ENCODE results near the gene ZMYND8.
"Not testable (repeated sequence)": the region's sequence is repeated elsewhere in the genome, so short reads cannot be mapped to it uniquely, and the experiment has no call there.

Gene ZMYND8

GRCh38 chr20:47202733-47203667 lies 153.5 kb downstream of the ZMYND8 start:
- no peak for DNase-seq (ENCODE audit: low spot score)

- DNase-seq (ENCODE audit: low spot score) = no peak
These were observed 155.3 kb downstream of the ZMYND8 start for GRCh38 chr20:47201074-47201730.

GRCh38 chr20:47198996-47199552 lies 157.4 kb downstream of the ZMYND8 start:
- no peak for DNase-seq (ENCODE audit: low spot score)

GRCh38 chr20:47198254-47198671 lies 158.2 kb downstream of the ZMYND8 start:
- peak; percentile 56 for DNase-seq (ENCODE audit: low spot score)

- DNase-seq (ENCODE audit: low spot score) = peak; percentile 75
These were observed 160.1 kb downstream of the ZMYND8 start for GRCh38 chr20:47196091-47197081.

- DNase-seq (ENCODE audit: low spot score) = no peak
These were observed 160.9 kb downstream of the ZMYND8 start for GRCh38 chr20:47195573-47195972.

GRCh38 chr20:47191956-47192355 lies 164.5 kb downstream of the ZMYND8 start:
- no peak for DNase-seq (ENCODE audit: low spot score)

- DNase-seq (ENCODE audit: low spot score) = peak; percentile 84
These were observed 165.3 kb downstream of the ZMYND8 start for GRCh38 chr20:47191074-47191673.

- DNase-seq (ENCODE audit: low spot score) = no peak
These were observed 167.4 kb downstream of the ZMYND8 start for GRCh38 chr20:47189060-47189459.

GRCh38 chr20:47188540-47188939 lies 168.0 kb downstream of the ZMYND8 start:
- DNase-seq (ENCODE audit: low spot score) = no peak

- DNase-seq (ENCODE audit: low spot score) = no peak
These were observed 168.9 kb downstream of the ZMYND8 start for GRCh38 chr20:47187450-47188195.

GRCh38 chr20:47183367-47183766 lies 173.1 kb downstream of the ZMYND8 start:
- no peak for DNase-seq (ENCODE audit: low spot score)

GRCh38 chr20:47181056-47181862 lies 175.2 kb downstream of the ZMYND8 start:
- DNase-seq (ENCODE audit: low spot score) = peak; percentile 89

GRCh38 chr20:47179267-47179666 lies 177.2 kb downstream of the ZMYND8 start:
- DNase-seq (ENCODE audit: low spot score) = no peak

- no peak for DNase-seq (ENCODE audit: low spot score)
These were observed 177.6 kb downstream of the ZMYND8 start for GRCh38 chr20:47178851-47179250.

GRCh38 chr20:47178277-47178676 lies 178.2 kb downstream of the ZMYND8 start:
- DNase-seq (ENCODE audit: low spot score) = no peak

- not testable (repeated sequence) for DNase-seq (ENCODE audit: low spot score)
These were observed 180.3 kb downstream of the ZMYND8 start for GRCh38 chr20:47176217-47176616.

GRCh38 chr20:47175493-47175892 lies 181.0 kb downstream of the ZMYND8 start:
- DNase-seq (ENCODE audit: low spot score) = no peak

- no peak for DNase-seq (ENCODE audit: low spot score)
These were observed 181.8 kb downstream of the ZMYND8 start for GRCh38 chr20:47174456-47175243.

All from kidney tubule cell (primary cell).